ENCODE data around the gene BCAS3. TPM values are rescaled to one million over a fixed set of nuclear protein-coding genes. Genes with fewer than 3 reads are reported as not detected.
A peak's percentile ranks its signal among the peaks of the same experiment; 100 is the strongest.

The BCAS3 gene
- polyA plus RNA-seq, 3 donors = 10.3 to 19.1 (median 14.7) TPM

DNA sequence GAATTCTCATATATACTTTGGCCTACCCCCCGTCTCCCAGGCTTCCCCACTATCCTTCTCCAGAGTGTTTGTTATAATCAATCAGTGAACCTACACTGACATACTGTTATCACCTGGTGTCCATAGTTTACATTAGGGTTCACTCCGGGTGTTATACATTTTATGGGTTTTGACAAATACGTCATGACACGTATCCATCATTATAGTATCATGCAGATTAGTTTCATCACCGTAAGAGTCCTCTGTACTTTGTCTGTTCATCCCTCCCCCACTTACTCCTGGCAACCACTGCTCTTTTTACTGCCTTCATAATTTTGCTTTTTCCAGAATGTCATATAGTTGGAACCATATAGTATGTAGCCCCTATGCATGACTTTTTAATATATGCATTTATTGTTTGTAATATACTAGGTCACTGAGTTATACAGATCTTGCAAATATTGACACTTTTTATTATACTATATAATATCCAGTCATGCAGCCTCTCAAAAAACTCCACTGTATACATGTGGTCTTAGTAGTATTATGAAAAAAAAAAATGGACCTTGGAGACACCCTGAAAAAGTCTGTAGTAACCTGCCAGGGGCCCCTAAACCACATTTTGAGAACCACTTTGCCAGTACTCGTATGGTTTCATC lies 49.3 kb upstream of the BCAS3 start:
- Histone ChIP-seq H3K4me3 (replicated peaks in 1 of 3; ENCODE audit: low read depth in 2 of 3, low read length in 3 of 3) (no peak overlapping the region), H3K27ac (ENCODE audit: low read depth in 1 of 2, low read length in 2 of 2) (no peak overlapping the region), H3K36me3 (replicated peaks in 1 of 2; ENCODE audit: control insufficient read depth in 1 of 2, insufficient read depth in 2 of 2, low read length in 2 of 2) (peaks cover 36 to 75% of the 10 kb centered on the region in 2 donors), H2AFZ (ENCODE audit: insufficient read depth, low read depth, low read length, poor library complexity, severe bottlenecking) (no peak overlapping the region), H3K4me1 (ENCODE audit: control insufficient read depth in 1 of 2, insufficient read depth in 2 of 2, low read length in 2 of 2) (no peaks in the 10 kb centered on the region), H4K20me1 (ENCODE audit: insufficient read depth, low read length) (peaks cover 94% of the 10 kb centered on the region), H3K27me3 (ENCODE audit: control insufficient read depth in 2 of 2, insufficient read depth in 2 of 2, low read length in 2 of 2) (no peaks in the 10 kb centered on the region), H3K4me2 (replicated peaks; ENCODE audit: extremely low read depth, low read length, poor library complexity, severe bottlenecking) (no peak overlapping the region), H3K79me2 (ENCODE audit: insufficient read depth, low read length) (peaks cover 82% of the 10 kb centered on the region), H3K9me3 (replicated peaks in 1 of 2; ENCODE audit: control insufficient read depth in 1 of 2, insufficient read depth in 1 of 2, low read length in 2 of 2) (no peaks in the 10 kb centered on the region), H3K9ac (ENCODE audit: insufficient read depth, low read length, poor library complexity, severe bottlenecking) (no peak overlapping the region)
- intact Hi-C loops (cut with micrococcal nuclease) = no loop called here
- no peaks in the 10 kb centered on the region for H3K4me1 Mint-ChIP-seq
- TF ChIP-seq, protein P1, sequence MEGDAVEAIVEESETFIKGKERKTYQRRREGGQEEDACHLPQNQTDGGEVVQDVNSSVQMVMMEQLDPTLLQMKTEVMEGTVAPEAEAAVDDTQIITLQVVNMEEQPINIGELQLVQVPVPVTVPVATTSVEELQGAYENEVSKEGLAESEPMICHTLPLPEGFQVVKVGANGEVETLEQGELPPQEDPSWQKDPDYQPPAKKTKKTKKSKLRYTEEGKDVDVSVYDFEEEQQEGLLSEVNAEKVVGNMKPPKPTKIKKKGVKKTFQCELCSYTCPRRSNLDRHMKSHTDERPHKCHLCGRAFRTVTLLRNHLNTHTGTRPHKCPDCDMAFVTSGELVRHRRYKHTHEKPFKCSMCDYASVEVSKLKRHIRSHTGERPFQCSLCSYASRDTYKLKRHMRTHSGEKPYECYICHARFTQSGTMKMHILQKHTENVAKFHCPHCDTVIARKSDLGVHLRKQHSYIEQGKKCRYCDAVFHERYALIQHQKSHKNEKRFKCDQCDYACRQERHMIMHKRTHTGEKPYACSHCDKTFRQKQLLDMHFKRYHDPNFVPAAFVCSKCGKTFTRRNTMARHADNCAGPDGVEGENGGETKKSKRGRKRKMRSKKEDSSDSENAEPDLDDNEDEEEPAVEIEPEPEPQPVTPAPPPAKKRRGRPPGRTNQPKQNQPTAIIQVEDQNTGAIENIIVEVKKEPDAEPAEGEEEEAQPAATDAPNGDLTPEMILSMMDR (IDR thresholded peaks at IDR 0.05) = no peak
- WGBS (ENCODE audit: insufficient coverage) = 87% methylated on average over 3 of the region's 6 CpGs
- peaks cover 27 to 69% of the 10 kb centered on the region in 2 donors for H3K36me3 Mint-ChIP-seq
- no peak overlapping the region for H3K4me3 Mint-ChIP-seq
- peaks cover 0 to 1% (median 0%) of the 10 kb centered on the region in 7 donors for H3K9me3 Mint-ChIP-seq
- H3K27me3 Mint-ChIP-seq (ENCODE audit: low read depth in 3 of 3) = no peaks in the 10 kb centered on the region
- DNase-seq = no peak
- peak overlapping the region in 1 of 7 donors; percentile 48 for H3K27ac Mint-ChIP-seq

DNA sequence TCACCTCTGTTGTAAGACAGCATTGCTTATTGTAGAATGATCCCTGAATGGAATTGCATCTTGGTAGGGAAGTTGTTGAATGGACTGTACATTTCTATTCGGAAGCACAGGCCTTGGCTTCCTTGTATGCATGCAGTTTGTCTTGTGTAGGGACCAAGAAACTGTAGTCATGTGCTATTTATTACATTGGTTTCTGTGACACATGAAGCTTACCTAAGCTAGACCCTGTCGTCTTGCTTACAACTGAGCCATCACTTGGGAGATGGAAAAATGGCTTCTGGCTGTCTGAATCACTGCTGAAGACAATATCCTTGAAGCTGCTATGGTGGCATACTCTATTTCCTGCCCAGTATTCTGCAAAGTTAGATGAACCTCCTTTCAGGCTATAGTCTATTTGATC lies 48.5 kb upstream of the BCAS3 start:
- 100% methylated on average over 1 of the region's 2 CpGs for WGBS (ENCODE audit: insufficient coverage)

More for the DNA sequence above, 48.5 kb upstream of the BCAS3 start:
- Histone ChIP-seq H3K4me2 (replicated peaks; ENCODE audit: extremely low read depth, low read length, poor library complexity, severe bottlenecking) (no peak overlapping the region), H3K4me3 (replicated peaks in 1 of 3; ENCODE audit: low read depth in 2 of 3, low read length in 3 of 3) (no peak overlapping the region), H3K4me1 (ENCODE audit: control insufficient read depth in 1 of 2, insufficient read depth in 2 of 2, low read length in 2 of 2) (no peaks in the 10 kb centered on the region), H3K79me2 (ENCODE audit: insufficient read depth, low read length) (peaks cover 78% of the 10 kb centered on the region), H3K9ac (ENCODE audit: insufficient read depth, low read length, poor library complexity, severe bottlenecking) (no peak overlapping the region), H3K36me3 (replicated peaks in 1 of 2; ENCODE audit: control insufficient read depth in 1 of 2, insufficient read depth in 2 of 2, low read length in 2 of 2) (peaks cover 37 to 75% of the 10 kb centered on the region in 2 donors), H4K20me1 (ENCODE audit: insufficient read depth, low read length) (peaks cover 94% of the 10 kb centered on the region), H3K27ac (ENCODE audit: low read depth in 1 of 2, low read length in 2 of 2) (no peak overlapping the region), H3K27me3 (ENCODE audit: control insufficient read depth in 2 of 2, insufficient read depth in 2 of 2, low read length in 2 of 2) (no peaks in the 10 kb centered on the region), H3K9me3 (replicated peaks in 1 of 2; ENCODE audit: control insufficient read depth in 1 of 2, insufficient read depth in 1 of 2, low read length in 2 of 2) (no peaks in the 10 kb centered on the region), H2AFZ (ENCODE audit: insufficient read depth, low read depth, low read length, poor library complexity, severe bottlenecking) (no peak overlapping the region)
- peaks cover 0 to 1% (median 0%) of the 10 kb centered on the region in 7 donors for H3K9me3 Mint-ChIP-seq
- H3K36me3 Mint-ChIP-seq = peaks cover 25 to 74% of the 10 kb centered on the region in 2 donors
- no peak overlapping the region for H3K4me3 Mint-ChIP-seq
- TF ChIP-seq, protein P1 (IDR thresholded peaks at IDR 0.05) = no peak
- no peak overlapping the region for H3K27ac Mint-ChIP-seq
- H3K4me1 Mint-ChIP-seq = no peaks in the 10 kb centered on the region
- H3K27me3 Mint-ChIP-seq (ENCODE audit: low read depth in 3 of 3) = no peaks in the 10 kb centered on the region
- intact Hi-C loops (cut with micrococcal nuclease) = no loop called here
- DNase-seq = no peak

Measured in CD14-positive monocyte (primary cell).